ENCODE data around the gene BSDC1.
A peak's percentile ranks its signal among the peaks of the same experiment; 100 is the strongest.
"Not testable (repeated sequence)": the region's sequence is repeated elsewhere in the genome, so short reads cannot be mapped to it uniquely, and the experiment has no call there.

Gene BSDC1, protein sequence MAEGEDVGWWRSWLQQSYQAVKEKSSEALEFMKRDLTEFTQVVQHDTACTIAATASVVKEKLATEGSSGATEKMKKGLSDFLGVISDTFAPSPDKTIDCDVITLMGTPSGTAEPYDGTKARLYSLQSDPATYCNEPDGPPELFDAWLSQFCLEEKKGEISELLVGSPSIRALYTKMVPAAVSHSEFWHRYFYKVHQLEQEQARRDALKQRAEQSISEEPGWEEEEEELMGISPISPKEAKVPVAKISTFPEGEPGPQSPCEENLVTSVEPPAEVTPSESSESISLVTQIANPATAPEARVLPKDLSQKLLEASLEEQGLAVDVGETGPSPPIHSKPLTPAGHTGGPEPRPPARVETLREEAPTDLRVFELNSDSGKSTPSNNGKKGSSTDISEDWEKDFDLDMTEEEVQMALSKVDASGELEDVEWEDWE

DNA sequence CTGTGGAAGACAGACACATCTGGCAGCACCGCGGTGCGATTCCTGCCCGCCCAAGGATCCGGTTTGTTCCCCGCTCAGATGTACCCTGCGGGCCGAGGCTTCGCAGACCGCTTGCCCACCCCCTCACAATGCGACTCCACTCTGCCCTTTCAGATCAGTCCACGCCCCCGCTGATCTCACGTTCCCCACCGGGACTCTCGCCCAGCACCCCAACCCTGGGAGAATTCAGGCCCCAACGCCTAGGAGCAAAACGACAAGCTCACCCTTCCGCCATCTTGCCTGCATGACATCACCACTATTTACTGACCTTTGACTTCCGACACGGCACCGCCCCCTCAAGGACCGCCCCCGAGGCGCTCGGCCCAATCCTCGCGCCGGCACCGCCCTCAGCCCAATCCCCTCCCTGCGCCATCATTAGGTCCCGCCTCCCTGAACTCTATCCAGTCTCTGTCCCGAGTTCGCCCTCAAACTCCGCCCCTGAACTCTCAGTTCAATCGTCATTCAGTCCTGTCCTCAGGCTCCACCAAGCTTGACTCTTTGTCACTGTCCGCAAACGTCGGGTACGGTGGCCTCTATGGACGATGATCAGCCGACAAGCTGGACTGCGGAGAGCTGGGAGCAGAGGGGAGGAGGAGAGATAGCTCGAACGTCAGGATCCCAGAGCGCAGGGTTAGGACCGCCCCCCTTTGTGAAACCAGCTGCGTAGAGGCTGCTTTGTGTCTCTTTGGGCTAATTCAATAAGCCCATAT is at the start of gene BSDC1:
BSDC1 (minus strand) TSS at position 301 of the 749 bp plus-strand sequence; CDS start at position 274, 27 bp downstream.
- DNase-seq (ENCODE audit: low read depth): peak; percentile 95

DNA sequence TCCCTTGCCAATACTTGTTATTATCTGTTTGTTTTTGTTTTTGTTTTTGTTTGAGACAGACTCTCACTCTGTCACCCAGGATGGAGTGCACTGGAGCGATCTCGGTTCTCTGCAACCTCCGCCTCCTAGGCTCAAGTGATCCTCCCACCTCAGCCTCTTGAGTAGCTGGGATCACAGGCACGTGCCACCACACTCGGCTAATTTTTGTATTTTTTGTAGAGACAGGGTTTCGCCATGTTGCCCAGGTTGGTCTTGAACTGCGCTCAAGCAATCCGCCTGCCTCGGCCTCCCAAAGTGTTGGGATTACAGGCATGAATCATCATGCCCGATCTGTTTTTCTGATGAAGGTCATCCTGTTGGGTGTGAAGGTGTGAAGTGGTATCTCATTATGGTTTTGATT is 47.2 kb upstream of the BSDC1 start:
- DNase-seq (ENCODE audit: low read depth): not testable (repeated sequence)

DNA sequence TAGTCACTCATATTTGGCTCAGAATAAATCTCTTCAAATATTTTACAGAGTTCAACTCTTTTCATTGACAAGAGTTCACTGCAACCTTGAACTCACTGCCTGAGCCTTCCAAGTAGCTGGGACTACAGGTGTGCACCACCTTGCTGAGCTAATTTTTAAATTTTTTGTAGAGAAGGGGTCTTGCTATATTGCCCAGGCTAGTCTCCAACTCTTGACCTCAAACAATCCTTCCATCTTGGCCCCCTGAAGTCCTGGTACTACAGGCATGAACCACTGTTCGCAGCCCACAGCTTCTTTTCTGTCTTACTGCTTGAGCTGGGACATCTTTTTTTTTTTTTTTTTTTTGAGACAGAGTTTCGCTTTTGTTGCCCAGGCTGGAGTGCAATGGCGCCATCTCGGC is 44.5 kb upstream of the BSDC1 start:
- DNase-seq (ENCODE audit: low read depth): not testable (repeated sequence)

DNA sequence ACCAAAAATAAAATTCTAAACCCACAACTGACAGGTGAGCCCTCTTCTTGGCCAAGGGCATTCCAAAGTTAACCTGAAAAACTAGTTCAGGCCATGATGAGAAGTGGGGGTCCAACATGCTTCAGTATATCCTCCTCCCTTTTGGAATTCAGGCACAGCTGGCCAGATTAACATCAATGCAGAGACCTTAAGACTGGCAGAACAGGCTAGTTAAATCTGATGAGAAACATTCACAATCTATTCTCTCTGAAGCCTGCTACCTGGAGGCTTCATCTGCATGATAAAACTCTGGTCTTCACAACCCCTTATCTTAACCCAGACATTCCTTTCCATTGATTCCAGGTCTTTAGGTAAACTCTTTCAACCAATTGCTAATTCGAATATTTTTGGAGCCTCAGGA is 43.9 kb upstream of the BSDC1 start:
- no peak for DNase-seq (ENCODE audit: low read depth)

DNA sequence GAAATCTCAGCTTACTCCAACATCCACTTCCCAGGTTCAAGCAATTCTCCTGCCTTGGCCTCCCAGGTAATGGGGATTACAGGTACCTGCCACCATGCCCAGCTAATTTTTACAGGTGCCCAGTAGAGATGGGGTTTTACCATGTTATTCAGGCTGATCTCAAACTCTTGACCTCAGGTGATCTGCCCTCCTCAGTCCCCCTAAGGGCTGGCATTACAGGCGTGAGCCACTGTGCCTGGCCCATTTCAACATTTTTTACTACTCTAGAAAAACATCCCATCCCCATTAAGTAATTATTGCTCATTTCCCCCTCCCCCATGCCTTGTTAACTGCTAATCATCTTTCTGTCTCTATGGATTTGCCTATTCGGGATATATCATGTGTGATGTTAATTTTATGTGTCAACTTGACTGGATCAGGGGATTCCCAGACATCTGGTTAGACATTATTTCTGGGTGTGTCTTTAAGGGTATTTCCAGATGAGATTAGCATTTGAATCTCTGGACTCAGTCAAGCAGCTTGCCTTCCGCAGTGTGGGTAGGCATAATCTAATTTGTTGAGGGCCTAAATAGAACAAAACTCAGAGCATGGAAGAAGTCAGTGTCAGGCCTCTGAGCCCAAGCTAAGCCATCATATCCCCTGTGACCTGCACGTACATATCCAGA is 37.6 kb upstream of the BSDC1 start:
- DNase-seq (ENCODE audit: low read depth): no peak

DNA sequence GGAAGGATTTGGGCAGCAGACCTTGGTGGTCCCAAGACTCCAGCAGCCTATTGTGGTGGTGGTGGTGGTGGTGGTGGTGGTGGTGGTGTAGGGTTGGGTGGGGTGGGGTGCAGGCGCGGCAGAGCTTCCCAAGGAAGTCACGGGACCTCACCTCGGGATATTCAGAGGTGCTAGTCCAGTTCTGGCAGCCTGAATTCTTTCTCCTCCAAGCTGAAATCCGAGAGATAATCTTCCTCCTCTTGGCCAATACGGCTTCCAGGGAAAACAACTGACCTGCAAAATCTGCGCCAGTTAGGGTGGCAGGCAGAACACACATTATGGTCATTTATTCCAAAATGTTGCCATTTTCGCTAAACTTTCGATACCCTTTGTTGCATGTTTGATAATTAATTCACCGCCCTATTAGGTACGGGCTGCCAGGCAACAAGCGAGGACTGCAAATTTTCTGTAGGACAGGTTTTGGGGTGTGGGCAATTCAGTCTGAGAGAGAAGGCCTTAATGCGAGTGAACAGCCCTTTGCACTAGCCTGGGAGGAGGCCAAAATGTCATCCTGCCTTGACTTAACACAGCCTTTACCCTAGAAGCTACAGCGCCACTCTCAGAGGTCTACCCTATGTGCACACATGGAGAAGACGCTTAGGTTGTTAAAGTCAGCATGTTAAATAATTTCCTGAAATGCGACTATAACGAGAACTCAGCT is 33.2 kb upstream of the BSDC1 start:
- DNase-seq (ENCODE audit: low read depth): no peak

DNA sequence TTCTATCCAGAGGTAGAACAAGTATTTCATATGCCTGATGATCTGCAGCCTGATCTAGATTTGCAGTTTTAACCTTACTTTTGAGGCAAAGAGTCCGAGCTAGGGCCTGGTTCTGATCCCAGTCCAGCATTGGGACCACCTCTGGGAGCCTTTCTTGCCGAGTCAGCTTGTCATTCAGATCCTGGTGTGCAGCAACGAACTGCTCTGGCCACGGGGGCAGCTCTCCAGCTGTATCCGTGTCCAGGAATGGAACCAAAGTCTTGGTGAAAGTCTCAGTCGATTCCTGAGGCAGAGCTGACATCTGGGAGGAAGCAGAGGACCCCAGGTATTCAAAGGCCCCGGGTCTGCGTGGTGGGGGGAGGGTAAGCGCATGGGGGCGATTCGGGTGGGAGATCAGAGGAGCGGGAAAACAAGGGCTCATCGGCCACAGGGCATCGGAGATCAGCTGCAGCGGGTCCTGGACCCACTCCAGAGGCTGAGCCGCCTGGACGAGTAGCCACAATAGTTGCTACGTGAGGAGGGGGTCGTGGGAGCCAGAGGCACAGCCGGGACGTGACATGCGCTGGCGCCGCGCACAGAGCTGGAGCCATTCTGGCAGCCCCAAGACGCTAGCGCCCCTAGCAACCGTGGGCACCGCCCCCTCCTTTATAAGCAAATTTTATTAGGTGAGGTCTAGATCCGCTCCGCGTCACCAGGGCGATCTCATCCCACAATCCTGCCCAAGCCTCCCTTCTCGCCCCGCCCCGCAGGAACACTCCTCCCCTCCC is 32.4 kb upstream of the BSDC1 start:
- DNase-seq (ENCODE audit: low read depth): no peak

DNA sequence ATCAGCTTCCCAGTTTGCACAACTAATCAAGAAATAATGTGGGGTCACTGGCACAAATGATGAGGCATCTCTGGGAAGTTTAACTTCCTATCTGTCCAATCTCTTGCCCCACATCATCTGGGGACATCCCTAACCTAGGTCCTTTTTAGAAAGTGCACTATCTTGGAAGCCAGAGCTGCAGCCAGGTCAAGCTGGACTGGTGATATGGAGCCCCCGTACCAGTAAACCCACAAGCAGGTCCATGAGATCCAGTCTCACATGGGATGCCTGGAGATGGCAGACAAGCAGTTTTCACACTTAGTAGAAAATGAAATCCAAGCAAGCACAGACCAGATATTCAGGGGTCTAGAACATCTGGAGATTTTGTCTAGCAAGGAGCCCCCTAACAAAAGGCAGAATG is 27.5 kb upstream of the BSDC1 start:
- no peak for DNase-seq (ENCODE audit: low read depth)

DNA sequence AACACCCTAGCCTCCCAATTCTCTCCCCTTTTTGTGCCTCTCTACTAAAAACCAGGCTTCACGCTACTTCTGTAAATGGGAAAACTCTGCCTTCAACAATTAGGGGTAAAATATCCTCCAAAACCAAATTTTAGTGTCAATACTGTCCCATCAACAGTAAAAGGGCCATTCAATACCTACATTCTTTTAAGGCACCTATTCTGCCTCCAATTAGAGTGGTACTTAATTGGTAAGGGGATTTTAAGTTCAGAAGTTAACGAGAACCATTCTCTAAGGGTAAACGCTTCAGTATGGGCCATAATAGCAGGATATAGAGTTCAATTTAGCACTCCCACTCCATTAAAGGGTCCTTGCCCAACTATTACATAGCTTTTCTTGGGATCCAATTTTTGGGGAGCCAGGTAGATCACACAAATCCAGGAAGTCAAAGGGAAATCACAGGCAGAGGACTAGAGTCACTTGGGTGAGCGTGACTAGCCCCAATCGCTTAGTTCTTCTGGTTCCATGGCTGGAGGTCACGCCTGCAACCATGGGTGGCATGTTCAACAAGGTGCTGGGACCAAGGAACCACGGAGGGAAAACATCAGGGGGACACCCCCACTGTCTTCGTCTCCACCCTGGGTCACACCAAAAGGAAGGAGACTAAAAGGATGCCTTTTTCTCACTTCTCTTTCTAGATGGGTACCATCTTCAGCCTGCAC is 20.1 kb upstream of the BSDC1 start:
- DNase-seq (ENCODE audit: low read depth): no peak

DNA sequence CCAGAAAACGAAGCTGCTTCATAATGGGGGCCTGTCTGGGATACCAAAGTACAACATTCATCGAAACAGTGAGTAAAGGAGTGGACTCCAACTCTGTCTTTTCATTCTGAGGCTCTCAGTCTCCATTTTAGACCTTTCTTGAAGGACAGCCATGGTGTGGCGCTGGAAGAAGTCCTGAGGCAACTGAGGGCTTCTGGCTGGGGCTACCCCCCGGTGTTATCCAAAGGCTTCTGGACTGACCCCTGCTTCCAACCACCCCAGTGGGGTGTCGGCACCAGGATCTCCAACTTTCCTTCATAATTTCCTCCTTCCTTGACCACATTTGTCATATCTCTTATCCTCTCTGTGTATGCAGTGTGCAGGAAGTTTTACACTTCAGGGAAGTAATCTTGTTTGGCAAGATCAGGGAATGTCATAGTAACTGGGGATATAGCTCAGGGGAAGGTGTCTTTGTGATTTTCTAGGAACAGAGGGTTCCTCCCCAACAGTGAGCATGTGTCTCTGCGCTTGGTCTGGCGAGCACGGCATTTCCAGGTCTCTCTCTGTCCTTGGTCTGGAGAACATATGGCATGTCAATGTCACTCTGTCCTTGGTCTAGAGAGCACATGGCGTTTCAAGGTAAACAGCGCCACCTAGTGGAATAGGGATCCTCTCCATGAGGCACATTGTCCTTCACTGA is 19.4 kb upstream of the BSDC1 start:
- peak; percentile 64 for DNase-seq (ENCODE audit: low read depth)

DNA sequence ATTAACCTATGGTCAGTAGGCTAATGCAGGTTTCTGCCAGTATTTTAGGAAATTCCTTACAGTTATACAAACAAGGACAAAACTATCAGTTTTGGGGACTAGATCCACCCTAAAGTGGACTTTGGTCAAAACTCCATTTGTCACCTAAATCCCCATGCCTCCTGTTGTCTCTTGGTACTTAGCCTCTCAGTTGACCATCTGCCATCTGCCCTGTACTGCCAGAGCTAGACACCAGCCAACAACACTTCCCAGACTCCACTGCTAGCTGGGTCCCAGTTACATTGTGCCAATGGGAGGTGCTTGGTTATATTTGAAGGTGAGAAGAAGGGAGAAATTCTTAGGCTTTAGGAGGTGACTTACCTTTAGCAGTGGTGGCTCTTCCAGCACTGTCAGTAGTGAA is 17.0 kb upstream of the BSDC1 start:
- DNase-seq (ENCODE audit: low read depth): no peak

DNA sequence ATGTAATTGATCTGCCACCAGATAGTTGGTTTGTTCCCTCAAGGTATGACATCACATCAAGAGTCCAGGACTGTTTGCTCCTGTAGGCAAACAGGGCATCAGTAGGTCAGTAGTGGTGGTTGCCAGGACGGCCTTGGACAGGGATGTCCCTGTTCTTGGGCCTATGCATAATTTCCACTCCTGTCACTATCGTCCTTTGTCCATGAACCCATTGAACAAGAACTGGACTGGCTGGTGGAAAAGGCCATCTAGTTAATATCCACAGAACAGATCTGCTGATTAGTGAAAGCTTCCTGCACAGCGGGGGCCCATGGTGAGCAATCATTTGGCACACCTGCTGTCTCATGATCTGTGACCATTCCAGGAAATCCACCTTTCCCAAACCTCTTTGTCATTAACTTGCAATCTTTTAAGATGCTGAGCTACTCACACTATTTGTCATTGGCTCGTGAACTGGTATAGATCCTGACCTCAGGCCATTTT is 12.4 kb upstream of the BSDC1 start:
- DNase-seq (ENCODE audit: low read depth): no peak

DNA sequence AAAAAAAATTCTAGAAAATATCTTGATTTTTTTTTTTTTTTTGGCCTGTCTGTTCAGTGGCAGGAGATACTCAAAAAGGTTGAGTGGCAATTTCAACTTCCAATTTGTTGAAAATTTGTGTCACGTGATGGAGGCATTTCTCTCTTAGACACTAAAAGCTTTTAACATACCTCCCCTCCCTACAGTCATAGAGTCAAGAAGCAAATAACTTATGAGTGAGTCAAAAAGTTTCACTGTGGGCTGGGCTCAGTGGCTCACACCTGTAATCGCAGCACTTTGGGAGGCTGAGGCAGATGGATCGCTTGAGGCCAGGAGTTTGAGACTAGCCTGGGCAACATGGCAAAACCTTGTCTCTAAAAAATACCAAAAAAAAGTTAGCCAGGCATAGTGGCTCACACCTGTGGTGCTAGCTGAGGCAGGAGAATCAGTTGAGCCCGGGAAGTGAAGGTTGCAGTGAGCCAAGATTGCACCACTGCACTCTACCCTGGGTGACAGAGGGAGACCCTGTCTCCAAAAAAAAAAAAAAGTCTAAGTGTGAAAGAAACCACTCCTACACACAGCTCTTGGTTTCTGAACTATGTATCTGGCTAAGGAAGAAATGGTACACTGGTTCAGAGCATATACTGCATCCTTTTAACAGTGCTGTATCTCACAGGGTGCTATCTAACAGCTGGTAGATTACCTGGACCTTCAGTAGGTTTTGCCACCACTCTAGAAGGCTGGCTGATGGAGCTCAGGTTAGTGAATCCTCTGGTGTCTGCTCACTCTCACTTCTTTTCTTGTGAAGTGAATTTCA is 11.6 kb upstream of the BSDC1 start:
- no peak for DNase-seq (ENCODE audit: low read depth)

DNA sequence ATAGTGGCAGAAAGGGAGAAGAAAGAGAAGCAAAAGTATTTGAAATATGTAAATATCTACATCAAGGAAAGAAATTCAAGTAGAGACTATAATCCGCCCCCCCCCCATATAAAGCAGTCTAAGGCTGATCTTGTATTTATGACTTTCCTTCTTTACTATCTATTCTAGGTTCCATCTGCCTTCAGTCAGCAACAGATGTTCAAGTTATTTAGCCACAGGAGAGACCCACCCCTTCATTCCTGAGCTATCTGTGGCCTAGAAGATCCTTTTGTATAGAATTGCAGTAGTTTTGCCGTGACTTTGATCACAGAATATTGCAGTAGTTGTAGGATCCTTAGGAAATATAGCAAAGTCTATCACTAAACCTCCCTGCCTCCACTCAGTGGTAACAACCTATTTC is 10.7 kb upstream of the BSDC1 start:
- DNase-seq (ENCODE audit: low read depth): no peak

DNA sequence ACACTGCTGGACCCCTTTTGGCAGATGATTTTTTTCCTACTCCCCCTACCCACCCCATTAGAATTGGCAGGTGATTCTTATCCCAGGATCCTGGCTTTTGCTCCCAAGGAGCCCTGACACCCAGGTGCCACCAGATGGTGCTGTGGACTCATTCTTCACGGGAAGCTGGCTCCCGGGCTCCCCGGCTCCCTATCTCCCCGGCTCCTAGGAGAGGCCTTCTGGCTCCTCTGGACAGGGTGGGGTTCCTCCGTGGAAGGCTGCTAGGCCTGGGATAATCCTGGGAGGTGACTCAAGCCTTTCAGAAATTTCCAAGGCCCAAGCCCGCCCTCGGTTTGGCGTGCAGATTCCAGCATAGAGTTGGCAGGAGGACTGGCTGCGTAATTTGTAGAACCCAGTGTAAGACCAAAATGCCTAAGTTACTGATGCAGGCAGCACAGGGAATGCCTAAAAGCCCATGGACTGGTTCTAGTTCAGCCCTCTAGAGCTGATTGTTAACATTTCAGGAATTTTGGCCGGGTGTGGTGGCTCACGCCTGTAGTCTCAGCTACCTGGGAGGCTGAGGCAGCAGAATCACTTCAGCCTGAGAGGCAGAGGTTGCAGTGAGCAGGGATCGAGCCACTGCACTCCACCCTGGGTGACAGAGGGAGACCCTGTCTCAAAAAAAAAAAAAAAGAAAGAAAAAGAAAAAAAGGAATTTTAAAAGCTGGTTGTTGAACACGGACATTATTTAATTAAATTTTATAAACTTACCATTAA is 6.8 kb upstream of the BSDC1 start:
- DNase-seq (ENCODE audit: low read depth): peak; percentile 27

DNA sequence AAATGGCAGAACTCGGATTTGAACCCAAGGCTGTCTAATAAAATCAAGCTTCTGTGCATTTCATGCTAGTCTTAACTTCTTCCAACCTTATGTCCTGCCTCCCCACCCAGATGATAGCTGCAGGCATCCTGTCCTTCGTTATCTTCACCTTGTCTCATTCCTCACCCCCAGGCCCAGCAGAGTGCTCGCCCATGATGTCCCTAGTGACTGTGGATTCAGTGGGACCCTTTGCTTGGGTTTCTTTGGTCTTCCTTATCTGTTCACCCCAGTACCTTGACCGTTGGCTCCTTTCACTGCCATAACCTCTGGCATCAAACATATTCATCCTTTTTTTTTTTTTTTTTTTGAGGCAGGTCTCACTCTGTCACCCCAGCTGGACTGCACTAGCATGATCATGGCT is 5.6 kb upstream of the BSDC1 start:
- DNase-seq (ENCODE audit: low read depth): no peak

DNA sequence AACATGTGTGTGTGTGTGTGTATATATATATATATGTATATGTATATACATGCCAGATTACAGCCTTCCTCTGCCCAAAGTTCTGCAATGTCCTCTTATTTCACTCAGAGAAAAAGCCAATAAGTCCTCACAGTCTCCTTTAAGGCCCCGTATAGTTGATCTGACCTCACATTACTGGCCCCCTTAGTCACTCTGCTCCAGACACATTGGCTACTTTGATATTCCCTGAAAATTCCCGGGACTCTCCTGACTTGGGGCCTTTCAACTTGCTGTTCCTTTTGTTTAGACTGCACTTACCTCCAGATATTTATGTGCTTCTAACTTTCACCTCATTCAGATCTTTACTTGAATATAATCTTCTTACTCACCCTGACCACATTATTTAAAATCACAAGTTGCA is 4.2 kb upstream of the BSDC1 start:
- DNase-seq (ENCODE audit: low read depth): no peak

DNA sequence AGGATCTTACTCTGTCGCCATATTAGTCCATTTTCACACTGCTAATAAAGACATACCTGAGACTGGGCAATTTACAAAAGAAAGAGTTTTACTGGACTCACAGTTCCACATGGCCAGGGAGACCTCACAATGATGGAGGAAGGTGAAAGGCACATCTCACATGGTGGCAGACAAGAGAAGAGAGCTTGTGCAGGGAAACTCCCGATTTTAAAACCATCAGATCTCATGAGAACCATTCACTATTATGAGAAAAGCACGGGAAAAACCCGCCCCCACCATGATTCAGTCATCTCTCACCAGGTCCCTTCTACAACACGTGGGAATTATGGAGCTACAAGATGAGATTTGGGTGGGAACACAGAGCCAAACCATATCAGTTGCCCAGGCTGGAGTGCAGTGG is 2.3 kb upstream of the BSDC1 start:
- DNase-seq (ENCODE audit: low read depth): not testable (repeated sequence)

All from stimulated activated CD8-positive, alpha-beta memory T cell treated with anti-CD3 and anti-CD28 coated beads, Interleukin-15, amount 100 ng/mL, for 1 hour (primary cell).